Gastroesophageal sphincter (tissue), 4 donors: ENCODE results near the gene SMG5. TPM values are rescaled to one million over a fixed set of nuclear protein-coding genes. Genes with fewer than 3 reads are reported as not detected.

Experiments used
- ATAC-seq: fragments of 150-250 bp; one replicate; pipeline ENCODE4 v1.9.1; 2016; ENCODE audit warnings: mild to moderate bottlenecking, moderate library complexity
- H3K27ac ChIP-seq, 4 donors: fragments of 200-600 bp; sonication (generic) in 3 of 4; 1 replicate in 3 of 4; 2 replicates in 1 of 4; pipeline ENCODE4 v1.5.1; 2016 to 2019
- H3K27me3 ChIP-seq: fragments of 200-600 bp; sonication (generic); one replicate; pipeline ENCODE4 v1.5.1; 2019
- H3K36me3 ChIP-seq, 2 donors: fragments of 200-600 bp; sonication (generic); one replicate each; pipeline ENCODE4 v1.5.1; 2019; ENCODE audit warnings: control low read depth in 1 of 2
- H3K4me1 ChIP-seq, 3 donors: fragments of 200-600 bp; sonication (generic); 1 replicate in 2 of 3; 2 replicates in 1 of 3; pipeline ENCODE4 v1.5.1; 2016 to 2019; ENCODE audit warnings: control low read depth in 2 of 3
- H3K4me3 ChIP-seq, 2 donors: fragments of 200-600 bp; sonication (generic); one replicate each; pipeline ENCODE4 v1.5.1; 2019; ENCODE audit warnings: mild to moderate bottlenecking in 1 of 2, moderate library complexity in 1 of 2
- H3K9me3 ChIP-seq, 3 donors: fragments of 200-600 bp; sonication (generic); one replicate each; pipeline ENCODE4 v1.5.1; 2017 to 2019; ENCODE audit warnings: control low read depth in 2 of 3
- EP300 ChIP-seq: sonication (generic); formaldehyde crosslinking; IDR thresholded peaks from one replicate; pipeline ENCODE4 v1.6.1; 2017; ENCODE audit warnings: antibody characterized with exemption, mild to moderate bottlenecking
- POLR2A ChIP-seq, 2 donors: fragments of 450-650 bp; IDR thresholded peaks; one replicate each; pipeline ENCODE4 v1.6.1; 2017; ENCODE audit warnings: antibody characterized with exemption in 2 of 2, mild to moderate bottlenecking in 2 of 2, moderate library complexity in 1 of 2
- POLR2AphosphoS5 ChIP-seq: sonication (generic); formaldehyde crosslinking; IDR thresholded peaks from one replicate; pipeline ENCODE4 v1.6.1; 2017; ENCODE audit warnings: antibody characterized with exemption
- WGBS, 2 donors: methylation state at CpG; one replicate each; pipeline ENCODE4 v1.1.5; 2018; ENCODE audit warnings: low coverage in 1 of 2; 5-methylcytosine and 5-hydroxymethylcytosine counted together
- total RNA-seq, 4 donors: library from RNA; depleted of rRNA; stranded (reverse); fragments of >200 nt; gene quantifications; one replicate each; pipeline ENCODE4 v1.1.0, GENCODE V29; 2016
- TF ChIP-seq, protein P1 (sequence below), 4 experiments: fragments of 200-600 bp in 2 of 4; fragments of 450-650 bp in 2 of 4; sonication (generic) in 1 of 4; IDR thresholded peaks; one replicate each; pipeline ENCODE4 v1.5.1; 2017 to 2019; ENCODE audit warnings: antibody characterized with exemption in 4 of 4, mild to moderate bottlenecking in 2 of 4, moderate library complexity in 2 of 4

SMG5 gene
- total RNA-seq, 4 donors from 2014 or later, result 60.2 to 106 (median 69.1) TPM

GRCh38 chr1:156244712-156245111 lies 37.9 kb downstream of the SMG5 start:
- no peak for ATAC-seq

GRCh38 chr1:156244126-156244525 lies 38.5 kb downstream of the SMG5 start:
- no peak overlapping the region for H3K27ac ChIP-seq
- no peaks in the 10 kb centered on the region for H3K9me3 ChIP-seq
- no peak overlapping the region for H3K4me3 ChIP-seq
- TF ChIP-seq EP300 (no peak), POLR2AphosphoS5 (no peak), POLR2A (IDR thresholded peaks at IDR 0.05) (no peak)
- TF ChIP-seq, protein P1, sequence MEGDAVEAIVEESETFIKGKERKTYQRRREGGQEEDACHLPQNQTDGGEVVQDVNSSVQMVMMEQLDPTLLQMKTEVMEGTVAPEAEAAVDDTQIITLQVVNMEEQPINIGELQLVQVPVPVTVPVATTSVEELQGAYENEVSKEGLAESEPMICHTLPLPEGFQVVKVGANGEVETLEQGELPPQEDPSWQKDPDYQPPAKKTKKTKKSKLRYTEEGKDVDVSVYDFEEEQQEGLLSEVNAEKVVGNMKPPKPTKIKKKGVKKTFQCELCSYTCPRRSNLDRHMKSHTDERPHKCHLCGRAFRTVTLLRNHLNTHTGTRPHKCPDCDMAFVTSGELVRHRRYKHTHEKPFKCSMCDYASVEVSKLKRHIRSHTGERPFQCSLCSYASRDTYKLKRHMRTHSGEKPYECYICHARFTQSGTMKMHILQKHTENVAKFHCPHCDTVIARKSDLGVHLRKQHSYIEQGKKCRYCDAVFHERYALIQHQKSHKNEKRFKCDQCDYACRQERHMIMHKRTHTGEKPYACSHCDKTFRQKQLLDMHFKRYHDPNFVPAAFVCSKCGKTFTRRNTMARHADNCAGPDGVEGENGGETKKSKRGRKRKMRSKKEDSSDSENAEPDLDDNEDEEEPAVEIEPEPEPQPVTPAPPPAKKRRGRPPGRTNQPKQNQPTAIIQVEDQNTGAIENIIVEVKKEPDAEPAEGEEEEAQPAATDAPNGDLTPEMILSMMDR (IDR thresholded peaks at IDR 0.05), result no peak
- no CpG with 5 or more reads among the region's 2 CpGs for WGBS, 2 donors
- no peak for ATAC-seq
- peaks cover 37% of the 10 kb centered on the region for H3K27me3 ChIP-seq
- H3K36me3 ChIP-seq, result peaks cover 0 to 48% of the 10 kb centered on the region in 2 donors
- peaks cover 0 to 35% (median 20%) of the 10 kb centered on the region in 3 donors for H3K4me1 ChIP-seq

More at GRCh38 chr1:156244712-156245111, 37.9 kb downstream of the SMG5 start:
- Histone ChIP-seq H3K4me1 (peaks cover 0 to 35% (median 20%) of the 10 kb centered on the region in 3 donors), H3K4me3 (no peak overlapping the region), H3K9me3 (no peaks in the 10 kb centered on the region), H3K27ac (no peak overlapping the region), H3K27me3 (peaks cover 37% of the 10 kb centered on the region), H3K36me3 (peaks cover 0 to 48% of the 10 kb centered on the region in 2 donors)
- 92% methylated on average over 2 of the region's 17 CpGs; no CpG with 5 or more reads in 1 of the 2 donors for WGBS, 2 donors
- TF ChIP-seq, protein P1 (IDR thresholded peaks at IDR 0.05), result no peak
- no peak for TF ChIP-seq POLR2AphosphoS5
- no peak for TF ChIP-seq POLR2A (IDR thresholded peaks at IDR 0.05)
- TF ChIP-seq EP300, result no peak

GRCh38 chr1:156242738-156243137 lies 39.9 kb downstream of the SMG5 start:
- TF ChIP-seq, protein P1 (IDR thresholded peaks at IDR 0.05), result no peak
- TF ChIP-seq POLR2AphosphoS5, result no peak
- TF ChIP-seq EP300, result no peak
- TF ChIP-seq POLR2A (IDR thresholded peaks at IDR 0.05), result no peak

GRCh38 chr1:156241926-156242325 lies 40.7 kb downstream of the SMG5 start, which contains the start of gene BGLAP:
Gene BGLAP, plus strand, starts transcription at chr1:156242184. Its CDS starts 48 bp downstream, at chr1:156242232.
- no peak within 1 kb of the TSS for H3K27ac ChIP-seq
- ATAC-seq, result no peak
- WGBS, 2 donors, result no CpG with 5 or more reads among the region's 14 CpGs

More at GRCh38 chr1:156242738-156243137, 39.9 kb downstream of the SMG5 start:
- Histone ChIP-seq H3K4me3 (no peak overlapping the region), H3K4me1 (peaks cover 0 to 28% (median 18%) of the 10 kb centered on the region in 3 donors), H3K36me3 (peaks cover 0 to 59% of the 10 kb centered on the region in 2 donors), H3K27me3 (peaks cover 37% of the 10 kb centered on the region), H3K27ac (no peak overlapping the region), H3K9me3 (no peaks in the 10 kb centered on the region)
- WGBS, 2 donors, result no CpG with 5 or more reads among the region's 10 CpGs
- no peak for ATAC-seq

More at GRCh38 chr1:156241926-156242325, 40.7 kb downstream of the SMG5 start, which contains the start of gene BGLAP:
- Histone ChIP-seq H3K27me3 (peaks cover 34% of the 10 kb centered on the region), H3K9me3 (no peaks in the 10 kb centered on the region), H3K36me3 (peaks cover 0 to 67% of the 10 kb centered on the region in 2 donors), H3K4me3 (no peak within 1 kb of the TSS), H3K4me1 (peaks cover 0 to 20% (median 10%) of the 10 kb centered on the region in 3 donors)
- TF ChIP-seq, protein P1 (IDR thresholded peaks at IDR 0.05), result no peak
- TF ChIP-seq POLR2AphosphoS5, result no peak
- TF ChIP-seq EP300, result no peak
- TF ChIP-seq POLR2A (IDR thresholded peaks at IDR 0.05), result no peak
